Neural cell (in vitro differentiated cells): ENCODE measurements around the gene GLB1L2. TPM values are rescaled to one million over a fixed set of nuclear protein-coding genes. Genes with fewer than 3 reads are reported as not detected.

Experiments used
- H2AFZ ChIP-seq: fragments of 200-600, 300-800 bp; sonication (generic), shearing (Covaris generic); 2 replicates; pipeline ENCODE4 v1.6.0; 2014; ENCODE audit warnings: low read depth, mild to moderate bottlenecking, antibody characterized with exemption, low read length, moderate library complexity
- H3F3A ChIP-seq: fragments of 200-600 bp; shearing (Covaris generic); 2 replicates; pipeline ENCODE4 v1.6.1; 2016; ENCODE audit warnings: mild to moderate bottlenecking, moderate library complexity, mixed read lengths, antibody characterized with exemption, low read length; ENCODE audit not compliant: insufficient read depth, poor library complexity, severe bottlenecking
- H3K27ac ChIP-seq: fragments of 200-600, 300-800 bp; sonication (generic), shearing (Covaris generic); 2 replicates; pipeline ENCODE4 v1.5.1; 2014; ENCODE audit warnings: mild to moderate bottlenecking, low read length, moderate library complexity
- H3K27me3 ChIP-seq: fragments of 300-800, 200-600 bp; sonication (generic), shearing (Covaris generic); 2 replicates; pipeline ENCODE4 v1.6.0; 2014; ENCODE audit warnings: mild to moderate bottlenecking, low read depth, low read length, moderate library complexity; ENCODE audit not compliant: insufficient read depth
- H3K36me3 ChIP-seq: fragments of 300-800, 200-600 bp; sonication (generic), shearing (Covaris generic); 2 replicates; pipeline ENCODE4 v1.5.1; 2014; ENCODE audit warnings: mild to moderate bottlenecking, antibody characterized with exemption, low read length, moderate library complexity; ENCODE audit not compliant: insufficient read depth
- H3K4me2 ChIP-seq: fragments of 300-800, 200-600 bp; sonication (generic), shearing (Covaris generic); 2 replicates; pipeline ENCODE4 v1.6.0; 2014; ENCODE audit warnings: mild to moderate bottlenecking, low read length
- H3K4me3 ChIP-seq: fragments of 300-800, 200-600 bp; sonication (generic), shearing (Covaris generic); 2 replicates; pipeline ENCODE4 v1.5.1; 2014; ENCODE audit warnings: mild to moderate bottlenecking, low read length, moderate library complexity
- H3K79me2 ChIP-seq: fragments of 200-600 bp; shearing (Covaris generic); replicated peaks from 2 replicates; pipeline ENCODE4 v1.6.0; 2014; ENCODE audit warnings: mild to moderate bottlenecking, low read length, moderate library complexity; ENCODE audit not compliant: insufficient read depth
- H3K9ac ChIP-seq: fragments of 300-800, 200-600 bp; sonication (generic), shearing (Covaris generic); 2 replicates; pipeline ENCODE4 v1.6.1; 2016; ENCODE audit warnings: mild to moderate bottlenecking, low read length, mixed read lengths
- H3K9me2 ChIP-seq: fragments of 200-600 bp; shearing (Covaris generic); 2 replicates; pipeline ENCODE4 v1.6.1; 2016; ENCODE audit warnings: mild to moderate bottlenecking, low read length, mixed read lengths; ENCODE audit not compliant: insufficient read depth
- H3K9me3 ChIP-seq: fragments of 200-600, 300-800 bp; sonication (generic), shearing (Covaris generic); 2 replicates; pipeline ENCODE4 v1.6.1; 2016; ENCODE audit warnings: mild to moderate bottlenecking, mixed run types, low read length, moderate library complexity, mixed read lengths
- H4K20me1 ChIP-seq: fragments of 200-600 bp; shearing (Covaris generic); 2 replicates; pipeline ENCODE4 v1.6.1; 2016; ENCODE audit warnings: mild to moderate bottlenecking, mixed run types; ENCODE audit not compliant: insufficient read depth
- CTCF ChIP-seq: fragments of 450-650 bp; IDR thresholded peaks from 2 replicates; pipeline ENCODE4 v1.5.1; 2014; ENCODE audit warnings: antibody characterized with exemption, mild to moderate bottlenecking, moderate library complexity; ENCODE audit not compliant: poor library complexity, severe bottlenecking
- EP300 ChIP-seq: fragments of 450-650 bp; conservative IDR thresholded peaks from 2 replicates; pipeline ENCODE4 v1.6.1; 2014; ENCODE audit warnings: antibody characterized with exemption, mild to moderate bottlenecking, moderate library complexity; ENCODE audit not compliant: poor library complexity, severe bottlenecking
- EZH2 ChIP-seq: fragments of 200-600, 300-800 bp; shearing (Covaris generic), sonication (generic); IDR thresholded peaks from 2 replicates; pipeline ENCODE4 v1.6.1; 2014; ENCODE audit warnings: antibody characterized with exemption, low read length, borderline replicate concordance, mild to moderate bottlenecking; ENCODE audit not compliant: insufficient read depth, poor library complexity, severe bottlenecking
- MXI1 ChIP-seq: fragments of 450-650 bp; conservative IDR thresholded peaks from 2 replicates; pipeline ENCODE4 v1.6.1; 2014; ENCODE audit warnings: antibody characterized with exemption, mild to moderate bottlenecking; ENCODE audit not compliant: poor library complexity, severe bottlenecking
- POLR2AphosphoS5 ChIP-seq: IDR thresholded peaks from 2 replicates; pipeline ENCODE4 v1.6.1; 2012
- RAD21 ChIP-seq: fragments of 450-650 bp; conservative IDR thresholded peaks from 2 replicates; pipeline ENCODE4 v1.6.1; 2014; ENCODE audit warnings: antibody characterized with exemption, mild to moderate bottlenecking, moderate library complexity
- REST ChIP-seq: IDR thresholded peaks from 2 replicates; pipeline ENCODE4 v1.6.1; 2012; ENCODE audit warnings: borderline replicate concordance
- SMC3 ChIP-seq: fragments of 450-650 bp; conservative IDR thresholded peaks from 2 replicates; pipeline ENCODE4 v1.6.1; 2014; ENCODE audit warnings: antibody characterized with exemption, mild to moderate bottlenecking, moderate library complexity; ENCODE audit not compliant: poor library complexity
- TAF1 ChIP-seq: IDR thresholded peaks from 2 replicates; pipeline ENCODE4 v1.6.1; 2012; ENCODE audit warnings: low read depth
- polyA plus RNA-seq: library from polyadenylated mRNA; depleted of rRNA; stranded (reverse); fragments of >200 nt; gene quantifications from 2 replicates; pipeline ENCODE4 v1.2.3, GENCODE V29; 2014

GLB1L2 gene
- polyA plus RNA-seq, 1 donor from 2014 or later, result 1.6 TPM

- no peak overlapping the region for H3K4me3 ChIP-seq
- peaks cover 6% of the 10 kb centered on the region for H3K9me3 ChIP-seq
- H4K20me1 ChIP-seq, result no peaks in the 10 kb centered on the region
- H3K9me2 ChIP-seq, result no peaks in the 10 kb centered on the region
- no peak overlapping the region for H2AFZ ChIP-seq
- H3K27me3 ChIP-seq, result no peaks in the 10 kb centered on the region
- H3F3A ChIP-seq, result no peaks in the 10 kb centered on the region
- H3K36me3 ChIP-seq, result no peaks in the 10 kb centered on the region
- no peak overlapping the region for H3K4me2 ChIP-seq
- no peak overlapping the region for H3K9ac ChIP-seq
- TF ChIP-seq EP300 (no peak), TAF1 (no peak), MXI1 (no peak), POLR2AphosphoS5 (no peak), REST (no peak), RAD21 (no peak)
- peaks cover 36% of the 10 kb centered on the region for H3K79me2 ChIP-seq
- H3K27ac ChIP-seq, result no peak overlapping the region
Observed at GRCh38 chr11:134399293-134399654, 67.5 kb downstream of the GLB1L2 start.

DNA sequence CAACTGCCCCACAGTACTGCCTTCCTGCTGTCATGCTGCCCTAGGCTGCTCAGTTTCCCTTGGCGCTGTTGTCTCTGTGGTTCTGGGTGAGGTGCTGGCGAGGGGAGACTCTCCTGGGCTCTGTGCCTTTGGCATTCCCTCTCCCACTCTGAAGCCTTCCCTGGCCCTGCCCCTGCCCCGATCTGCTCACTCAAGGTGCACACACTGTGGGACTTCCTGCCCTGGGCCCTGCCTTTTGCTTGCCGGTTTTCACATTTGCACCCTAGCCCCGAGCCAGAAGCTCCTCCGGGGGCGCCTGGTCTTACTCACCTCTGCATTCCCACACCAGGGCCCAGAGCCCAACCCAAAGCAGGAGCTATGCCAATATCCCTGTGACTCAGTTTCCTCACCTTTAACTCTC lies 68.2 kb downstream of the GLB1L2 start:
- no peak overlapping the region for H3K27ac ChIP-seq
- H4K20me1 ChIP-seq, result no peaks in the 10 kb centered on the region
- no peaks in the 10 kb centered on the region for H3F3A ChIP-seq
- no peaks in the 10 kb centered on the region for H3K9me2 ChIP-seq
- H3K4me2 ChIP-seq, result no peak overlapping the region
- no peak overlapping the region for H2AFZ ChIP-seq
- H3K36me3 ChIP-seq, result no peaks in the 10 kb centered on the region
- no peaks in the 10 kb centered on the region for H3K27me3 ChIP-seq
- no peak for TF ChIP-seq CTCF
- H3K79me2 ChIP-seq, result peaks cover 36% of the 10 kb centered on the region
- H3K4me3 ChIP-seq, result no peak overlapping the region
- peaks cover 6% of the 10 kb centered on the region for H3K9me3 ChIP-seq
- no peak overlapping the region for H3K9ac ChIP-seq

GRCh38 chr11:134401825-134402809 lies 70.3 kb downstream of the GLB1L2 start:
- Histone ChIP-seq H4K20me1 (no peaks in the 10 kb centered on the region), H3F3A (no peaks in the 10 kb centered on the region), H3K4me3 (no peak overlapping the region), H2AFZ (no peak overlapping the region), H3K9me2 (no peaks in the 10 kb centered on the region), H3K9ac (no peak overlapping the region), H3K79me2 (peaks cover 43% of the 10 kb centered on the region), H3K27ac (no peak overlapping the region), H3K27me3 (no peaks in the 10 kb centered on the region), H3K4me2 (no peak overlapping the region), H3K9me3 (peaks cover 6% of the 10 kb centered on the region), H3K36me3 (no peaks in the 10 kb centered on the region)
- no peak for TF ChIP-seq EP300
- no peak for TF ChIP-seq SMC3
- TF ChIP-seq EZH2, result no peak
- no peak for TF ChIP-seq TAF1
- no peak for TF ChIP-seq POLR2AphosphoS5
- TF ChIP-seq REST, result no peak
- no peak for TF ChIP-seq RAD21
- no peak for TF ChIP-seq CTCF
- TF ChIP-seq MXI1, result no peak
